Fibroblast of mammary gland (primary cell): ENCODE data around the gene MOB1A.

ENCODE experiments used
- DNase-seq: peaks from one replicate; pipeline ENCODE4 v3.0.0-alpha.2; 2010; ENCODE audit warnings: low read depth
- H3K4me3 ChIP-seq: 2 replicates; pipeline ENCODE4 v1.5.1; 2011; ENCODE audit warnings: low read depth, mild to moderate bottlenecking, low read length, moderate library complexity; ENCODE audit not compliant: control insufficient read depth
- TF ChIP-seq, protein P1 (sequence below): conservative IDR thresholded peaks from 2 replicates; pipeline ENCODE4 v1.5.1; 2011; ENCODE audit warnings: low read depth, low read length, inconsistent platforms; ENCODE audit not compliant: control insufficient read depth, insufficient read depth

Gene MOB1A

GRCh38 chr2:74104839-74105238, 73.8 kb downstream of the MOB1A start:
- no peak overlapping the region for H3K4me3 ChIP-seq
- peak; percentile 17 for DNase-seq
- TF ChIP-seq, protein P1, sequence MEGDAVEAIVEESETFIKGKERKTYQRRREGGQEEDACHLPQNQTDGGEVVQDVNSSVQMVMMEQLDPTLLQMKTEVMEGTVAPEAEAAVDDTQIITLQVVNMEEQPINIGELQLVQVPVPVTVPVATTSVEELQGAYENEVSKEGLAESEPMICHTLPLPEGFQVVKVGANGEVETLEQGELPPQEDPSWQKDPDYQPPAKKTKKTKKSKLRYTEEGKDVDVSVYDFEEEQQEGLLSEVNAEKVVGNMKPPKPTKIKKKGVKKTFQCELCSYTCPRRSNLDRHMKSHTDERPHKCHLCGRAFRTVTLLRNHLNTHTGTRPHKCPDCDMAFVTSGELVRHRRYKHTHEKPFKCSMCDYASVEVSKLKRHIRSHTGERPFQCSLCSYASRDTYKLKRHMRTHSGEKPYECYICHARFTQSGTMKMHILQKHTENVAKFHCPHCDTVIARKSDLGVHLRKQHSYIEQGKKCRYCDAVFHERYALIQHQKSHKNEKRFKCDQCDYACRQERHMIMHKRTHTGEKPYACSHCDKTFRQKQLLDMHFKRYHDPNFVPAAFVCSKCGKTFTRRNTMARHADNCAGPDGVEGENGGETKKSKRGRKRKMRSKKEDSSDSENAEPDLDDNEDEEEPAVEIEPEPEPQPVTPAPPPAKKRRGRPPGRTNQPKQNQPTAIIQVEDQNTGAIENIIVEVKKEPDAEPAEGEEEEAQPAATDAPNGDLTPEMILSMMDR: peak; percentile 24

GRCh38 chr2:74103763-74104162, 74.9 kb downstream of the MOB1A start:
- TF ChIP-seq, protein P1: no peak
- H3K4me3 ChIP-seq: no peak overlapping the region
- DNase-seq: no peak
